CD4-positive, alpha-beta T cell (primary cell): Measurements from ENCODE around the gene SKA3. TPM values are rescaled to one million over a fixed set of nuclear protein-coding genes. Genes with fewer than 3 reads are reported as not detected.
"Not testable (repeated sequence)": the region's sequence is repeated elsewhere in the genome, so short reads cannot be mapped to it uniquely, and the experiment has no call there.

Source experiments
- ATAC-seq: fragments of 200-7000 bp; cut with Tn5 transposase; one replicate; pipeline ENCODE4 v1.10.0; 2022; ENCODE audit warnings: mild to moderate bottlenecking; ENCODE audit not compliant: poor library complexity
- CTCF ChIA-PET: fragments of 350-600 bp; sonication (Branson Sonifier 250); formaldehyde crosslinking; loops from one replicate; lab custom pipeline; 2021; ENCODE audit warnings: antibody characterized with exemption, inconsistent platforms; lab: Charles Lee
- POLR2A ChIA-PET: fragments of 350-600 bp; sonication (Branson Sonifier 250); formaldehyde crosslinking; loops from one replicate; lab custom pipeline; 2021; ENCODE audit warnings: antibody characterized with exemption, inconsistent platforms; lab: Charles Lee
- DNase-seq, 14 experiments: peaks; one replicate each; pipeline ENCODE4 v3.0.0-alpha.2; 2013 to 2020; ENCODE audit warnings: mixed read lengths in 2 of 14
- H3K27ac ChIP-seq, 2 donors: one replicate each; pipeline versions ENCODE4 v1.5.1 to v1.7.0; 2013; ENCODE audit warnings: low read length in 2 of 2, low read depth in 1 of 2, mild to moderate bottlenecking in 1 of 2
- H3K27me3 ChIP-seq, 2 experiments: 1 replicate in 1 of 2; 2 replicates in 1 of 2; pipeline versions ENCODE4 v1.6.1 to v1.7.0; 2013; ENCODE audit warnings: low read length in 2 of 2, control low read depth in 1 of 2, mild to moderate bottlenecking in 1 of 2, moderate library complexity in 1 of 2; ENCODE audit not compliant: insufficient read depth in 2 of 2, control insufficient read depth in 1 of 2
- H3K36me3 ChIP-seq: one replicate; pipeline ENCODE4 v1.6.1; 2013; ENCODE audit warnings: low read length, control low read depth; ENCODE audit not compliant: insufficient read depth
- H3K4me1 ChIP-seq: one replicate; pipeline ENCODE4 v1.6.1; 2013; ENCODE audit warnings: low read length, control low read depth; ENCODE audit not compliant: insufficient read depth
- H3K4me3 ChIP-seq: one replicate; pipeline ENCODE4 v1.5.1; 2013; ENCODE audit warnings: mild to moderate bottlenecking, low read length, moderate library complexity
- H3K9me3 ChIP-seq, 2 experiments: 1 replicate in 1 of 2; 2 replicates in 1 of 2; pipeline versions ENCODE4 v1.6.1 to v1.7.0; 2013; ENCODE audit warnings: low read length in 2 of 2, mild to moderate bottlenecking in 2 of 2, control low read depth in 1 of 2, moderate library complexity in 1 of 2; ENCODE audit not compliant: control insufficient read depth in 1 of 2, insufficient read depth in 1 of 2
- H3K27ac Mint-ChIP-seq: one replicate; pipeline ENCODE4 v1.8.0; 2020; ENCODE audit warnings: mixed read lengths
- H3K27me3 Mint-ChIP-seq: one replicate; pipeline ENCODE4 v1.8.0; 2021; ENCODE audit warnings: mixed read lengths
- H3K36me3 Mint-ChIP-seq: one replicate; pipeline ENCODE4 v1.8.0; 2021; ENCODE audit warnings: low read depth, mixed read lengths
- H3K4me1 Mint-ChIP-seq: one replicate; pipeline ENCODE4 v1.8.0; 2021; ENCODE audit warnings: low read depth, mixed read lengths
- H3K4me3 Mint-ChIP-seq: one replicate; pipeline ENCODE4 v1.8.0; 2020; ENCODE audit warnings: mild to moderate bottlenecking, mixed read lengths
- H3K9me3 Mint-ChIP-seq: one replicate; pipeline ENCODE4 v1.8.0; 2020; ENCODE audit warnings: mixed read lengths
- intact Hi-C, 2 experiments: fragments of 100-400 bp; cut with DNase I in 1 of 2; cut with micrococcal nuclease in 1 of 2; formaldehyde crosslinking; loops; one replicate each; pipeline versions ENCODE4 v1.15.1 to v1.9.0; 2023 to 2025; cut with DNase I, micrococcal nuclease
- total RNA-seq, 174 experiments: library from RNA in 2 of 174; stranded (reverse) in 2 of 174; gene quantifications; one replicate each; pipeline ENCODE4 v1.2.3 and lab custom pipeline; 2021 to 2026
- TF ChIP-seq, protein P1 (sequence below): fragments of 200-600 bp; IDR thresholded peaks from one replicate; pipeline ENCODE4 v1.8.0; 2022; ENCODE audit warnings: antibody characterized with exemption, mild to moderate bottlenecking

Gene SKA3
- total RNA-seq, 2 experiments from 2014 or later = 0.30 TPM; not detected in 1

GRCh38 chr13:21219036-21219381 lies 42.7 kb upstream of the SKA3 start:
- Histone ChIP-seq H3K4me1 (peaks cover 5% of the 10 kb centered on the region), H3K4me3 (no peak overlapping the region), H3K27ac (no peak overlapping the region), H3K27me3 (no peaks in the 10 kb centered on the region), H3K36me3 (no peaks in the 10 kb centered on the region), H3K9me3 (no peaks in the 10 kb centered on the region)
- no peak for DNase-seq
- ATAC-seq = no peak
- intact Hi-C loops = no loop called here
- Mint-ChIP-seq H3K9me3 (peaks cover 7% of the 10 kb centered on the region), H3K4me3 (no peak overlapping the region), H3K4me1 (peaks cover 16% of the 10 kb centered on the region), H3K27ac (no peak overlapping the region), H3K27me3 (no peaks in the 10 kb centered on the region), H3K36me3 (no peaks in the 10 kb centered on the region)
- ChIA-PET POLR2A (no interaction called here), CTCF (no interaction called here)
- TF ChIP-seq, protein P1, sequence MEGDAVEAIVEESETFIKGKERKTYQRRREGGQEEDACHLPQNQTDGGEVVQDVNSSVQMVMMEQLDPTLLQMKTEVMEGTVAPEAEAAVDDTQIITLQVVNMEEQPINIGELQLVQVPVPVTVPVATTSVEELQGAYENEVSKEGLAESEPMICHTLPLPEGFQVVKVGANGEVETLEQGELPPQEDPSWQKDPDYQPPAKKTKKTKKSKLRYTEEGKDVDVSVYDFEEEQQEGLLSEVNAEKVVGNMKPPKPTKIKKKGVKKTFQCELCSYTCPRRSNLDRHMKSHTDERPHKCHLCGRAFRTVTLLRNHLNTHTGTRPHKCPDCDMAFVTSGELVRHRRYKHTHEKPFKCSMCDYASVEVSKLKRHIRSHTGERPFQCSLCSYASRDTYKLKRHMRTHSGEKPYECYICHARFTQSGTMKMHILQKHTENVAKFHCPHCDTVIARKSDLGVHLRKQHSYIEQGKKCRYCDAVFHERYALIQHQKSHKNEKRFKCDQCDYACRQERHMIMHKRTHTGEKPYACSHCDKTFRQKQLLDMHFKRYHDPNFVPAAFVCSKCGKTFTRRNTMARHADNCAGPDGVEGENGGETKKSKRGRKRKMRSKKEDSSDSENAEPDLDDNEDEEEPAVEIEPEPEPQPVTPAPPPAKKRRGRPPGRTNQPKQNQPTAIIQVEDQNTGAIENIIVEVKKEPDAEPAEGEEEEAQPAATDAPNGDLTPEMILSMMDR = no peak

GRCh38 chr13:21218351-21219035 lies 42.1 kb upstream of the SKA3 start:
- ChIA-PET POLR2A (interaction anchor here (0.9 kb wide), 1 partner anchor 41 kb away, joined by 4 read pairs; the partner anchor contains the start of genes MRPL57 and SKA3), CTCF (no interaction called here)
- Histone ChIP-seq H3K4me3 (no peak overlapping the region), H3K9me3 (no peaks in the 10 kb centered on the region), H3K27ac (no peak overlapping the region), H3K36me3 (no peaks in the 10 kb centered on the region), H3K27me3 (no peaks in the 10 kb centered on the region), H3K4me1 (peaks cover 5% of the 10 kb centered on the region)
- TF ChIP-seq, protein P1 = no peak
- no peak overlapping the region for H3K27ac Mint-ChIP-seq
- intact Hi-C loops = no loop called here
- H3K4me3 Mint-ChIP-seq = no peak overlapping the region
- peaks cover 16% of the 10 kb centered on the region for H3K4me1 Mint-ChIP-seq
- H3K36me3 Mint-ChIP-seq = no peaks in the 10 kb centered on the region
- peaks cover 7% of the 10 kb centered on the region for H3K9me3 Mint-ChIP-seq
- H3K27me3 Mint-ChIP-seq = peaks cover 4% of the 10 kb centered on the region
- DNase-seq (peak in 1 of 14 experiments; percentile 40), ATAC-seq (no peak)

GRCh38 chr13:21216332-21216731 lies 40.0 kb upstream of the SKA3 start:
- Mint-ChIP-seq H3K9me3 (peaks cover 6% of the 10 kb centered on the region), H3K4me3 (no peak overlapping the region), H3K27me3 (peaks cover 26% of the 10 kb centered on the region), H3K36me3 (no peaks in the 10 kb centered on the region), H3K4me1 (peaks cover 16% of the 10 kb centered on the region), H3K27ac (no peak overlapping the region)
- Histone ChIP-seq H3K27me3 (no peaks in the 10 kb centered on the region), H3K4me1 (peaks cover 5% of the 10 kb centered on the region), H3K4me3 (no peak overlapping the region), H3K9me3 (peaks cover 0 to 4% of the 10 kb centered on the region in 2 experiments), H3K36me3 (no peaks in the 10 kb centered on the region), H3K27ac (no peak overlapping the region)
- ChIA-PET CTCF (no interaction called here), POLR2A (no interaction called here)
- DNase-seq = no peak
- TF ChIP-seq, protein P1 = no peak
- intact Hi-C loops = no loop called here
- ATAC-seq = no peak

- POLR2A ChIA-PET, H3K27me3 ChIP-seq, CTCF ChIA-PET, H3K36me3 ChIP-seq, H3K27ac Mint-ChIP-seq, H3K4me1 ChIP-seq, H3K9me3 Mint-ChIP-seq, H3K9me3 ChIP-seq, H3K4me3 ChIP-seq, H3K4me3 Mint-ChIP-seq, H3K27ac ChIP-seq, intact Hi-C loops, H3K36me3 Mint-ChIP-seq, DNase-seq, ATAC-seq: not testable (repeated sequence)
- H3K4me1 Mint-ChIP-seq = peaks cover 16% of the 10 kb centered on the region
- H3K27me3 Mint-ChIP-seq = peaks cover 34% of the 10 kb centered on the region
These were observed 39.1 kb upstream of the SKA3 start for GRCh38 chr13:21215419-21215818.
